Activated CD4-positive, alpha-beta T cell treated with anti-CD3 and anti-CD28 coated beads, Interleukin-2, amount 10 ng/mL, durations not matched to agents 7 days and 5 days (primary cell): ENCODE results near the gene C19orf67. TPM values are rescaled to one million over a fixed set of nuclear protein-coding genes. Genes with fewer than 3 reads are reported as not detected.

Source experiments
- CTCF ChIA-PET: fragments of 350-600 bp; sonication (Branson Sonifier 250); formaldehyde crosslinking; loops from one replicate; lab custom pipeline; 2021; ENCODE audit warnings: antibody characterized with exemption; lab: Charles Lee
- POLR2A ChIA-PET: fragments of 350-600 bp; sonication (Branson Sonifier 250); formaldehyde crosslinking; loops from one replicate; lab custom pipeline; 2021; ENCODE audit warnings: antibody characterized with exemption; lab: Charles Lee
- DNase-seq: peaks from one replicate; pipeline ENCODE4 v3.0.0-alpha.2; 2020
- H3K27ac Mint-ChIP-seq: one replicate; pipeline ENCODE4 v1.8.0; 2021; ENCODE audit warnings: mild to moderate bottlenecking, moderate library complexity, mixed read lengths
- H3K27me3 Mint-ChIP-seq: one replicate; pipeline ENCODE4 v1.8.0; 2021; ENCODE audit warnings: mixed read lengths
- H3K36me3 Mint-ChIP-seq: one replicate; pipeline ENCODE4 v1.8.0; 2021; ENCODE audit warnings: low read depth, mixed read lengths
- H3K4me1 Mint-ChIP-seq: one replicate; pipeline ENCODE4 v1.8.0; 2021; ENCODE audit warnings: mixed read lengths
- H3K4me3 Mint-ChIP-seq: one replicate; pipeline ENCODE4 v1.8.0; 2021; ENCODE audit warnings: mild to moderate bottlenecking, moderate library complexity, mixed read lengths
- H3K9me3 Mint-ChIP-seq: one replicate; pipeline ENCODE4 v1.8.0; 2021; ENCODE audit warnings: mixed read lengths
- total RNA-seq, 2 experiments: library from RNA; stranded (reverse); gene quantifications; one replicate each; pipeline ENCODE4 v1.2.3, GENCODE V29; 2021

C19orf67 gene
- total RNA-seq, 2 experiments from 2014 or later, result not detected

GRCh38 chr19:14073925-14074838, 11.4 kb downstream of the C19orf67 start:
- no peaks in the 10 kb centered on the region for H3K9me3 Mint-ChIP-seq
- peak; percentile 26 for DNase-seq
- H3K4me1 Mint-ChIP-seq, result peaks cover 31% of the 10 kb centered on the region
- H3K27ac Mint-ChIP-seq, result peak overlapping the region; percentile 48
- H3K4me3 Mint-ChIP-seq, result peak overlapping the region; percentile 84
- peaks cover 13% of the 10 kb centered on the region for H3K27me3 Mint-ChIP-seq
- no peaks in the 10 kb centered on the region for H3K36me3 Mint-ChIP-seq
- ChIA-PET POLR2A (no interaction called here), CTCF (interaction anchor here (0.7 to 6.9 kb wide), 13 partner anchors 7 to 199 kb away, joined by 3 to 82 read pairs (median 15); partner anchors contain the start of genes ASF1B, C19orf67, NANOS3 and PALM3)

- Mint-ChIP-seq H3K4me3 (peak overlapping the region; percentile 84), H3K36me3 (no peaks in the 10 kb centered on the region), H3K27ac (peak overlapping the region; percentile 48), H3K4me1 (peaks cover 30% of the 10 kb centered on the region), H3K27me3 (peaks cover 13% of the 10 kb centered on the region), H3K9me3 (no peaks in the 10 kb centered on the region)
- DNase-seq, result peak; percentile 75
- ChIA-PET CTCF (interaction anchor here (0.7 to 6.9 kb wide), 22 partner anchors 8 to 286 kb away, joined by 3 to 82 read pairs (median 6); partner anchors contain the start of genes ASF1B, C19orf67, IL27RA and NANOS3), POLR2A (no interaction called here)
These were observed 12.2 kb downstream of the C19orf67 start for GRCh38 chr19:14073261-14073924.

GRCh38 chr19:14072535-14073260, 12.9 kb downstream of the C19orf67 start, which contains the start of gene MISP3:
Gene MISP3 (plus strand): TSS chr19:14072786. CDS start chr19:14073310, 524 bp downstream.
- ChIA-PET CTCF (interaction anchor here (0.6 to 6.9 kb wide), 23 partner anchors 9 to 821 kb away, joined by 3 to 82 read pairs (median 6); partner anchors contain the start of genes ASF1B, C19orf67, IL27RA and NANOS3), POLR2A (no interaction called here)
- Mint-ChIP-seq H3K27ac (peak within 1 kb of the TSS; percentile 62), H3K4me3 (peak within 1 kb of the TSS; percentile 84), H3K9me3 (no peaks in the 10 kb centered on the region), H3K4me1 (peaks cover 27% of the 10 kb centered on the region), H3K27me3 (peaks cover 13% of the 10 kb centered on the region), H3K36me3 (no peaks in the 10 kb centered on the region)
- DNase-seq, result peak; percentile 24

GRCh38 chr19:14070268-14071050, 15.1 kb downstream of the C19orf67 start:
- DNase-seq, result no peak
- peaks cover 17% of the 10 kb centered on the region for H3K27me3 Mint-ChIP-seq
- peaks cover 22% of the 10 kb centered on the region for H3K4me1 Mint-ChIP-seq
- no peaks in the 10 kb centered on the region for H3K36me3 Mint-ChIP-seq
- CTCF ChIA-PET, result interaction anchor here (0.6 to 6.9 kb wide), 9 partner anchors 11 to 434 kb away, joined by 3 to 82 read pairs (median 15); partner anchors contain the start of genes ASF1B, C19orf67, NANOS3 and PALM3
- H3K9me3 Mint-ChIP-seq, result no peaks in the 10 kb centered on the region
- H3K4me3 Mint-ChIP-seq, result no peak overlapping the region
- no peak overlapping the region for H3K27ac Mint-ChIP-seq
- POLR2A ChIA-PET, result no interaction called here

- Mint-ChIP-seq H3K27ac (no peak overlapping the region), H3K4me3 (no peak overlapping the region), H3K36me3 (no peaks in the 10 kb centered on the region), H3K27me3 (peaks cover 18% of the 10 kb centered on the region), H3K4me1 (no peaks in the 10 kb centered on the region), H3K9me3 (no peaks in the 10 kb centered on the region)
- ChIA-PET POLR2A (no interaction called here), CTCF (interaction anchor here (1.4 kb wide), 1 partner anchor 18 kb away, joined by 3 read pairs; no protein-coding TSS in a partner anchor)
- DNase-seq, result no peak
These were observed 19.4 kb downstream of the C19orf67 start for GRCh38 chr19:14066134-14066533.

- Mint-ChIP-seq H3K27me3 (peaks cover 32% of the 10 kb centered on the region), H3K27ac (no peak overlapping the region)
These were observed 22.5 kb downstream of the C19orf67 start for GRCh38 chr19:14063105-14063504.

GRCh38 chr19:14062558-14062855, 23.1 kb downstream of the C19orf67 start:
- no peak for DNase-seq
- ChIA-PET CTCF (no interaction called here), POLR2A (no interaction called here)
- Mint-ChIP-seq H3K36me3 (no peaks in the 10 kb centered on the region), H3K27me3 (peaks cover 38% of the 10 kb centered on the region), H3K4me3 (no peak overlapping the region), H3K9me3 (no peaks in the 10 kb centered on the region), H3K4me1 (peaks cover 13% of the 10 kb centered on the region), H3K27ac (no peak overlapping the region)

More at GRCh38 chr19:14063105-14063504, 22.5 kb downstream of the C19orf67 start:
- POLR2A ChIA-PET, result no interaction called here
- Mint-ChIP-seq H3K4me3 (no peak overlapping the region), H3K4me1 (peaks cover 9% of the 10 kb centered on the region), H3K9me3 (no peaks in the 10 kb centered on the region), H3K36me3 (no peaks in the 10 kb centered on the region)
- no peak for DNase-seq
- CTCF ChIA-PET, result interaction anchor here (0.6 to 0.8 kb wide), 2 partner anchors 9 to 17 kb away, joined by 3 to 4 read pairs; no protein-coding TSS in a partner anchor

- H3K4me3 Mint-ChIP-seq, result no peak within 1 kb of the TSS
- POLR2A ChIA-PET, result no interaction called here
- peaks cover 41% of the 10 kb centered on the region for H3K27me3 Mint-ChIP-seq
- CTCF ChIA-PET, result interaction anchor here (6.1 kb wide), 1 partner anchor 9 kb away, joined by 82 read pairs; the partner anchor contains the start of gene MISP3
- no peak for DNase-seq
- peaks cover 14% of the 10 kb centered on the region for H3K4me1 Mint-ChIP-seq
- H3K9me3 Mint-ChIP-seq, result no peaks in the 10 kb centered on the region
- no peaks in the 10 kb centered on the region for H3K36me3 Mint-ChIP-seq
- no peak within 1 kb of the TSS for H3K27ac Mint-ChIP-seq
These were observed 23.6 kb downstream of the C19orf67 start, which contains the start of gene PALM3 for GRCh38 chr19:14061751-14062557. Gene PALM3 (minus strand): TSS chr19:14062076. CDS start chr19:14061980, 96 bp downstream.

GRCh38 chr19:14061081-14061749, 24.4 kb downstream of the C19orf67 start:
- no peak for DNase-seq
- ChIA-PET POLR2A (no interaction called here), CTCF (interaction anchor here (0.5 to 6.1 kb wide), 5 partner anchors 10 to 181 kb away, joined by 3 to 82 read pairs (median 13); partner anchors contain the start of genes ASF1B and MISP3)
- no peaks in the 10 kb centered on the region for H3K9me3 Mint-ChIP-seq
- H3K36me3 Mint-ChIP-seq, result no peaks in the 10 kb centered on the region
- H3K4me3 Mint-ChIP-seq, result no peak overlapping the region
- peaks cover 17% of the 10 kb centered on the region for H3K4me1 Mint-ChIP-seq
- H3K27ac Mint-ChIP-seq, result no peak overlapping the region
- H3K27me3 Mint-ChIP-seq, result peaks cover 41% of the 10 kb centered on the region

GRCh38 chr19:14059652-14060155, 25.9 kb downstream of the C19orf67 start:
- Mint-ChIP-seq H3K4me1 (peaks cover 17% of the 10 kb centered on the region), H3K4me3 (no peak overlapping the region), H3K27me3 (peaks cover 41% of the 10 kb centered on the region), H3K9me3 (no peaks in the 10 kb centered on the region), H3K36me3 (no peaks in the 10 kb centered on the region), H3K27ac (no peak overlapping the region)
- no peak for DNase-seq
- ChIA-PET CTCF (interaction anchor here (0.9 to 6.1 kb wide), 13 partner anchors 11 to 289 kb away, joined by 3 to 82 read pairs (median 5); partner anchors contain the start of genes DCAF15, IL27RA and MISP3), POLR2A (no interaction called here)
